Heart left ventricle (tissue), 16 donors: ENCODE results near the gene FOSL2. TPM values are rescaled to one million over a fixed set of nuclear protein-coding genes. Genes with fewer than 3 reads are reported as not detected.

Experiments used
- ATAC-seq, 4 donors: fragments of 200-7000 bp; cut with Tn5 transposase; one replicate each; pipeline ENCODE4 v1.9.1; 2020 to 2022; ENCODE audit warnings: moderate library complexity in 4 of 4, mild to moderate bottlenecking in 3 of 4, moderate number of reproducible peaks in 1 of 4
- DNase-seq, 5 donors: peaks; one replicate each; pipeline ENCODE4 v3.0.0-alpha.2; 2020
- H3K27ac ChIP-seq, 12 donors: fragments of 200-600 bp; sonication (generic) in 4 of 12; one replicate each; pipeline versions ENCODE4 v1.5.0 to v1.8.0; 2016 to 2022; ENCODE audit warnings: mild to moderate bottlenecking in 2 of 12
- H3K27me3 ChIP-seq, 9 donors: fragments of 200-600 bp; sonication (generic) in 2 of 9; one replicate each; pipeline versions ENCODE4 v1.5.1 to v1.8.0; 2016 to 2022; ENCODE audit warnings: mild to moderate bottlenecking in 3 of 9
- H3K36me3 ChIP-seq, 9 donors: fragments of 200-600 bp; sonication (generic) in 2 of 9; one replicate each; pipeline versions ENCODE4 v1.5.0 to v1.8.0; 2018 to 2022; ENCODE audit warnings: mild to moderate bottlenecking in 2 of 9
- H3K4me1 ChIP-seq, 12 donors: fragments of 200-600 bp; sonication (generic) in 4 of 12; one replicate each; pipeline versions ENCODE4 v1.5.0 to v1.8.0; 2016 to 2022; ENCODE audit warnings: mild to moderate bottlenecking in 3 of 12
- H3K4me3 ChIP-seq, 12 donors: fragments of 200-600 bp; sonication (generic) in 4 of 12; one replicate each; pipeline versions ENCODE4 v1.5.0 to v1.8.0; 2017 to 2022; ENCODE audit warnings: mild to moderate bottlenecking in 9 of 12, moderate library complexity in 4 of 12
- H3K9me3 ChIP-seq, 12 donors: fragments of 200-600 bp; sonication (generic) in 4 of 12; one replicate each; pipeline versions ENCODE4 v1.5.0 to v1.8.0; 2016 to 2022; ENCODE audit warnings: mild to moderate bottlenecking in 1 of 12
- CTCF ChIP-seq, 12 donors: fragments of 200-600 bp; sonication (generic) in 4 of 12; IDR thresholded peaks; one replicate each; pipeline versions ENCODE4 v1.5.0 to v1.8.0; 2018 to 2022; ENCODE audit warnings: antibody characterized with exemption in 12 of 12, mild to moderate bottlenecking in 5 of 12
- POLR2A ChIP-seq, 2 donors: fragments of 450-650 bp; IDR thresholded peaks; one replicate each; pipeline ENCODE4 v1.6.1; 2017; ENCODE audit warnings: antibody characterized with exemption in 2 of 2, mild to moderate bottlenecking in 2 of 2, moderate library complexity in 2 of 2
- WGBS, 4 donors: extraction: QIAGEN DNeasy Blood & Tissue Kit in 2 of 4; methylation state at CpG; one replicate each; pipeline versions ENCODE4 v1.1.5 to v1.1.7; 2013 to 2018; 5-methylcytosine and 5-hydroxymethylcytosine counted together
- intact Hi-C, 10 donors: fragments of 100-400 bp; cut with DNase I; formaldehyde crosslinking; loops; one replicate each; pipeline versions ENCODE4 v1.11.1 to v1.14.2; 2022
- polyA plus RNA-seq, 2 donors: library from polyadenylated mRNA; stranded (reverse); fragments of 200-250 nt; gene quantifications; one replicate each; pipeline ENCODE4 v1.2.3, GENCODE V29; 2013
- total RNA-seq, 9 donors: library from RNA; depleted of rRNA in 2 of 9; stranded (reverse); fragments of >200 nt in 2 of 9; fragmentation: NEBNext Ultra II Directional in 3 of 9; extraction: Animal tissue kit (Norgen Biotek cat#: 25700) in 3 of 9; gene quantifications; one replicate each; pipeline versions ENCODE4 v1.1.0 to v1.2.4, GENCODE V29; 2016 to 2023
- donor health status: ischemic (EF 13 %, LVEDD 7.1; RV severe dilation, severe dysfunction).
- donor health status: healthy with polysubstance abuse.
- donor health status: DM: no; HTN: yes; CAD: no.
- donor health status: DM: no; HTN: no; CAD: no.
- donor health status: ischemic (EF 25% LVEDD 6.9; RV normal size, moderate dysfunction).
- donor health status: ischemic (EF 25% LVEDD 5.7; RV mildly dilated, moderate dysfunction).
- donor health status: healthy.
- donor health status: DM: yes; HTN: yes; CAD: no.
- donor health status: ischemic (EF 35%, LVEDD 5.7; RV mildly dilated, moderate dysfunction).
- donor health status: nonischemic (EF 11% LVEDD 7.7; RV severe dilation, severe dysfunction).
- donor health status: DM: yes; HTN: yes; CAD: no.
- donor health status: PGD.
- donor health status: ischemic (EF 29% LVEDD 5.4; RV normal size, mild dysfunction).
- donor health status: nonischemic (EF 23%, LVEDD 6.1; RV moderate dilation, normal function).

The FOSL2 gene
- total and polyA plus RNA-seq, 11 donors: 15.2 to 144 (median 50.2) TPM

GRCh38 chr2:28425464-28425835 lies 32.8 kb downstream of the FOSL2 start:
- ATAC-seq: no peak
- intact Hi-C loops: no loop called here
- H3K4me1 ChIP-seq: peaks cover 0 to 40% (median 0%) of the 10 kb centered on the region in 12 donors
- 72 to 77% (median 75%) methylated on average over 5 of the region's 5 CpGs for WGBS, 4 donors
- no peak for DNase-seq
- TF ChIP-seq CTCF (IDR thresholded peaks at IDR 0.05): no peak
- TF ChIP-seq POLR2A (IDR thresholded peaks at IDR 0.05): no peak
- no peak overlapping the region for H3K4me3 ChIP-seq
- no peaks in the 10 kb centered on the region for H3K27me3 ChIP-seq
- H3K27ac ChIP-seq: peak overlapping the region in 1 of 12 donors; percentile 80
- H3K9me3 ChIP-seq: no peaks in the 10 kb centered on the region
- H3K36me3 ChIP-seq: peaks cover 0 to 4% (median 0%) of the 10 kb centered on the region in 9 donors

DNA sequence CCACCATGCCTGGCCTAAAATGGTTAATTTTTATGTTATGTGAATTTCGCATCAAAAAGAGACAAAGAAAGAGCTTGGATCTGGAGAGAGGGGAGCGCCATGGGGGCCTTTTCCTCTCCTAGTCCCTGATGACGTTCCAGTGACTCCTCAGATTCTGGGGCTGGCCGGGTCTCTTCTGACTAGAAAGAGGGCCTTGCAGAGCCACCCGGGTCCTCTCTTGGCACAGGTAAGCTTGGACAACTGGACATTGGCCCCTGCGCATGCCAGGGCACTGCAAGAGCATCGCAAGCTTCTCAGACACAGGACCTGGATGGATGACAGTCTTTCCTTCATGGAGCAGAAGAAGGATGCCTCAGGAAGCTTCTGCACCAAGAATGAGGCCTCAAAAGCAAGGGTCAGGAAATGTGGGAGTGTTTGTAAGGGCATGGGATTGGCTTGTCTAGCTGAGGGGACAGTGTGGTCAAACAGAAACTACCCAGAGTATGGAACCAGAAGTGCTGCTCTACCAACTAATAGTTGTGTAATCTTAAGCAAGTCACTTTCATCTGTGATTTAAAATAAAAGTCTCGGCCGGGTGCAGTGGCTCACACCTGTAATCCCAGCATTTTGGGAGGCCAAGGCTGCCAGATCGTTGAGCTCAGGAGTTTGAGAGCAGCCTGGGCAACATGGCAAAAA lies 35.2 kb downstream of the FOSL2 start:
- Histone ChIP-seq H3K4me3 (no peak overlapping the region), H3K27me3 (no peaks in the 10 kb centered on the region), H3K9me3 (peaks cover 0 to 4% (median 0%) of the 10 kb centered on the region in 12 donors), H3K36me3 (no peaks in the 10 kb centered on the region), H3K4me1 (peaks cover 0 to 42% (median 0%) of the 10 kb centered on the region in 12 donors), H3K27ac (no peak overlapping the region)
- no peak for DNase-seq
- intact Hi-C loops: no loop called here
- 87 to 93% (median 92%) methylated on average over 8 to 10 of the region's 10 CpGs for WGBS, 4 donors
- no peak for ATAC-seq
- TF ChIP-seq POLR2A (IDR thresholded peaks at IDR 0.05) (no peak), CTCF (IDR thresholded peaks at IDR 0.05) (no peak)

GRCh38 chr2:28428486-28428885 lies 35.8 kb downstream of the FOSL2 start:
- Histone ChIP-seq H3K27ac (no peak overlapping the region), H3K4me1 (peaks cover 0 to 35% (median 0%) of the 10 kb centered on the region in 12 donors), H3K9me3 (peaks cover 0 to 10% (median 0%) of the 10 kb centered on the region in 12 donors), H3K27me3 (no peaks in the 10 kb centered on the region), H3K4me3 (no peak overlapping the region), H3K36me3 (no peaks in the 10 kb centered on the region)
- WGBS, 4 donors: 94 to 95% (median 95%) methylated on average over 3 of the region's 3 CpGs
- no peak for TF ChIP-seq CTCF (IDR thresholded peaks at IDR 0.05)
- TF ChIP-seq POLR2A (IDR thresholded peaks at IDR 0.05): no peak
- DNase-seq (no peak), ATAC-seq (no peak)
- intact Hi-C loops: no loop called here

DNA sequence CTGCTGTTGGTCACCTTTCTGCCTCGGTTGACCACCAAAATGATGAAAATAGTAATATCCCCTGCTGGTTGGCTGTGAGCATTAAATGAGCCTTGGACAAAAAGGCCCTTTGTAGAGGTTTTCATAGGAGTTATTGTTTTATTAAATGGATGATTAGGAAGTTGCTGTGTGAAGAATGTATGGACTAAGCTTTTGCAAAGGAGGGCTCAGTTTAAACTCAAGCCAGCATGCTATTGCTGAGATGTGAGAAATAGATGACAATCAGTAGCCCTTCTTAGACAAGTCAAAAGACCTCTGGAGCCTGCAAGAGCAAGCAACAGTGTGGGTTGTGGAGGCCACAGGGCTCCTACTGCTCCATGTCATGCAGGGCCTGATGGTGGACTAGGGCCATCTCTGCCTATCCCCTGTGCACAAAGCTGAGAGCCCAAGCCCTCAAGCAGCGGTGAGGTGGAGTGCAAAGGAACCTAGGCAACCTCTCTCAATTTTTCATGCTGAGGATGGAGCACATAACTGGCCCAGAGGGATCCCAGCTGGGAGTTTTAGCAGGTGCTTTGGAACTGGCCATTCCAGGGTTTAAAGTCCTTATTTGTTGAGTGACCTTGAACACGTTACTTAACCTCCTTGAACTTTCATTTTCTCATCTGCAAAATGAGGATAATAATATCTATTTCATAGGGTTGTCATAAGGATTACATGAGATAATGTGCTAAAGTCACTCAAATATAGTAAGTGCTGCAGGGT lies 37.1 kb downstream of the FOSL2 start:
- no peak for DNase-seq
- no peak for TF ChIP-seq POLR2A (IDR thresholded peaks at IDR 0.05)
- TF ChIP-seq CTCF (IDR thresholded peaks at IDR 0.05): no peak
- WGBS, 4 donors: 80 to 86% (median 85%) methylated on average over 3 of the region's 3 CpGs
- no peak for ATAC-seq
- peaks cover 0 to 14% (median 0%) of the 10 kb centered on the region in 12 donors for H3K9me3 ChIP-seq
- H3K4me3 ChIP-seq: no peak overlapping the region
- H3K27ac ChIP-seq: no peak overlapping the region
- no peaks in the 10 kb centered on the region for H3K36me3 ChIP-seq
- H3K27me3 ChIP-seq: no peaks in the 10 kb centered on the region
- intact Hi-C loops: no loop called here
- peaks cover 0 to 22% (median 0%) of the 10 kb centered on the region in 12 donors for H3K4me1 ChIP-seq
